Measurements from ENCODE around the gene GNAO1.

- TF ChIP-seq GATA2 (IDR thresholded peaks at IDR 0.05; ENCODE audit: low read depth, low read length): no peak
- no peak for TF ChIP-seq GATA3 (IDR thresholded peaks at IDR 0.05; ENCODE audit: low read depth, low read length)
Observed at GRCh38 chr16:56145369-56145768, 45.9 kb upstream of the GNAO1 start.
